HEK293T (cell line): ENCODE measurements around the gene CIB2.

Experiments used
- ARNT ChIP-seq: fragments of 450-650 bp; IDR thresholded peaks from 2 replicates; pipeline ENCODE4 v1.6.1; 2017; ENCODE audit warnings: mild to moderate bottlenecking
- BHLHE40 ChIP-seq: fragments of 450-650 bp; IDR thresholded peaks from 2 replicates; pipeline ENCODE4 v1.6.1; 2016; ENCODE audit warnings: mild to moderate bottlenecking, moderate library complexity, borderline replicate concordance
- SUZ12 ChIP-seq: fragments of 450-650 bp; IDR thresholded peaks from 2 replicates; pipeline ENCODE4 v1.6.1; 2016; ENCODE audit warnings: mild to moderate bottlenecking

DNA sequence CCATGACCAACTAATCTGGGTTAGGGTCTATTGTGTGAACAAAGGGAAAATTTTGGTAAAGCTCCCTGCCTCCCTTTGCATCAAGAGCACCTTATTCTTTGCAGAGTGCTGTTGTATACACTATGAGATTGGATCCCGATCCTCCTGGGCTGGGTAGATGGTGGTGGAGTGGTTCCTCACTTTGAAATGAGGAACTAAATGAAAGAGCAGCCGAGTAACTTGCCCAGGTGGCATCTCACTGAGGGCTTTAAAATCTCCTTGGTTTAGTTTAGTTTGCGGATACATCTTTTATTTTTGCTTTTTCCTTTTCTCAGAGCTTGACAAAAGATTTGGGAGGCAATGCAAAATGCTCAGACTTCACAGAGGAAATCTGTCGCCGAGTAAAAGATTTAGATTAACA is 37.4 kb upstream of the CIB2 start:
- TF ChIP-seq BHLHE40 (no peak), ARNT (no peak), SUZ12 (no peak)
